ENCODE data around the gene GMDS.

The GMDS gene

DNA sequence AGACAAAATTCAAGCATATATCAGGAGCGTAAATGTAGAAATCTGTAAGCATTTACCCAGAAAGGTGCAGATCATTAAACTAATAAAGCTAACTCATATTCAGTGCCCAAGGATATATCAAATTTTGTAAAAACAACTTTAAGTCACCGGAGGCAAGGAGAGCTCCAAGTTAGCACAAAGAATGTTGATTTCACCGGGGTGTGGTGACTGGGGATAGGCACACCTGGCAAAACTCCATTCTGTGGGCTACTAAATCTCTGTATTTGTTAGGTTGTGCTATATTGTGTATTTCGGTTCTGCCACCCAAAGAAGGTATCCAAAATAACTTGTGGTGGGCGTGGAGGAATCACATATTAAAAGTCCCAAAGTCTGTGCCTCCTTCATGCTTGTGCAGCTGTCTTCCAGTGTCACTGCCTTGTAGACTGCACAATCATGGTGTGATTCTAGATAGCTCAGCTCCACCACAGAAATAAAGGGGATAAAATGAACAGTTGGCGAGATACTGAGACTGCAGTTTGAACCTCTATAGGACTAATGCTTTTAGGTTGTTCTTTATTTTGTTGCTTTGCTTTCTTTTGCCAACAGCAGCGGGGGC lies 111.6 kb downstream of the GMDS start:
- no peak for DNase-seq (ENCODE audit: low spot score)

DNA sequence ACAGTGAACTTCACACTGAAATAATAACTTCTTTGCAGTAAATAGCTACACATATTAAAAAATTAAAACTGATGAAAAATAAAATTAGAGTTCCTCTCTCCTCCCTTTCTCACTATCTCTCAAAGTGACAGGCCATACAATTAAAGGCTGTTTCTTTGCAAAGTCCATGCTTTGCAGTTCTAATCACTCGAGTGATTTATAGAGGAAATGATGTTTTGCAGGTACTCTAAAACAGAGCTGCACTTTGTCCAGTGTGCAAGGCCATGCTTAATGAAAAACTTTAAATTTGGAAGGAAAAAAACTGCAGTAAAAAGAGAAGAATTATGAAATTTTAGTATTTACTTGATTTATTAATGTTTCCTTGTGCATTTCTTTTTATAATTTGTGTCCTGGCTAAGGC lies 112.5 kb downstream of the GMDS start:
- no peak for DNase-seq (ENCODE audit: low spot score)

GRCh38 chr6:2132416-2132815 lies 113.0 kb downstream of the GMDS start:
- no peak for DNase-seq (ENCODE audit: low spot score)

GRCh38 chr6:2129182-2129621 lies 116.2 kb downstream of the GMDS start:
- no peak for DNase-seq (ENCODE audit: low spot score)

DNA sequence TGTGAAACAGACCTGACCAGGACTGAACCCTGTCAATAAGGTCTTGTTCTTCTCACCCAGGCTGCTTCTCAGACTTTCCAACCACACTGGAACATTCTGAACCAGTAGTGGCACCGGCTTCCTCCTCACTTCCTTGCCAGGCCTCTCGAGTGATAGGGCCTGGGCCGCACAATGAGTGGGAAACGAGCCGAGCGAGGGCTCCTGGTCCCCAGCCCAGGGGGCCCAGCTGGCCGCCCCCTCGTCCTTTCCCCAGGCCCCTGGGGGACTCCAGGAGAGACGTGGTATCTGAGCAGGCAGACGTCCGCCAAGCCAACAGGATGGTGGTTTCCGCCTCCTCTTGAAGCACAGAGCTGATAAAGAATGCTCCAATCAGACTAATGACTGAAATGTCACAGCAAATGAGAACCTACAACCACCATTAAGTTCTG lies 117.9 kb downstream of the GMDS start:
- DNase-seq (ENCODE audit: low spot score), result no peak

GRCh38 chr6:2126351-2126750 lies 119.1 kb downstream of the GMDS start:
- no peak for DNase-seq (ENCODE audit: low spot score)

DNA sequence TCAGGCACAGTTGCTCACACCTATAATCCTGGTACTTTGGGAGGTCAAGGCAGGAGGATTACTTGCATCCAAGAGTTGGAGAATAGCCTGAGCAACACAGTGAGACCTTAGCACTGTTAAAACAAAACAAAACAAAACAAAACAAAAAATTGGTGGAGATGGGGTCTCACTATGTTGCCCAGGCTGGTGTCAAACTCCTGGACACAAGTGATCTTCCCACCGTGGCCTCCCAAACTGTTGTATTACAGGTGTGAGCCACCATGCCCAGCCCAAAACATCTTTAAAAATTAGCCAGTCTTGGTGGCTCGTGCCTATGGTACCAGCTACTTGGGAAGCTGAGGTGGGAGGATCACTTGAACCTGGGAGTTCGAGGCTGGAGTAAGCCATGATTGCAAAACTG lies 120.2 kb downstream of the GMDS start:
- no peak for DNase-seq (ENCODE audit: low spot score)

GRCh38 chr6:2124260-2124709 lies 121.1 kb downstream of the GMDS start:
- no peak for DNase-seq (ENCODE audit: low spot score)

GRCh38 chr6:2120912-2121311 lies 124.5 kb downstream of the GMDS start:
- no peak for DNase-seq (ENCODE audit: low spot score)

- DNase-seq (ENCODE audit: low spot score), result no peak
These were observed 126.1 kb downstream of the GMDS start for GRCh38 chr6:2119275-2119674.

GRCh38 chr6:2118136-2118535 lies 127.3 kb downstream of the GMDS start:
- DNase-seq (ENCODE audit: low spot score), result no peak

GRCh38 chr6:2117447-2117846 lies 128.0 kb downstream of the GMDS start:
- no peak for DNase-seq (ENCODE audit: low spot score)

DNA sequence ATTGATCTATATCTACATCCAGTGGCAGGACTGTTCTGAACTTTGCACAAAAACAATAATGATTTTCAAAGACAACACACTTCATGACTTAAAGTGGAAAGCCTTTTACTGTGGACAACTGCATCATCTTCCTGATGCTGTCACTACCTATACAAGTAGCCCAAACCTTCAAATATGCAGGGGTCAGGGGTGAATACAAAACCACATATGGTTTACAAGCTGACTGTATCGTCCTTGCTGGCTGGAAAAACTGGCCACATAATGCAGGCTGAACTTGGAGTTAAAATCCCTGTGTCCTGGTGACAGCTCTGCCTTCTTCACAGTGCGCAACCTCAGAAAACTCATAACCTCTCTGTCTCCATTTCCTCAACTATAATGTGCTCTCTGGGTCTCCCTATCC lies 128.9 kb downstream of the GMDS start:
- DNase-seq (ENCODE audit: low spot score), result no peak

DNA sequence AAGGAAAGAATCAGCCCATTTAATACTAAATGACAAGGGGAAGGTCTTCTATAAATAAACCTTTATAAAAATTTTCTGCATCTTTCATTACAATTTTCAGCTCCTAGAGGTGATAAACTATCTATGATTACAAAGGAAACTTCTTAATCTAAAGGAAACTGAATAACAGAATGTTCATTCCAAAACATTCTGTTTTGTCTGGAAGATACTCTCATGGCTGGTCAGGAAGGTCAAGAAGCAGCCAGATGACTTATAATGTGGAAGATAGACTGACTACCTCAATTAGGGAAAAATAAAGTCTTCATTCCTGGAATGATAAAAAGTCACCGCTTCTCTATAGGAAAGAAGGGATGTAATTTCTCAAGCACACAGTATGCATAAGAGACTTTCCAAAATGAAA lies 131.3 kb downstream of the GMDS start:
- DNase-seq (ENCODE audit: low spot score), result no peak

DNA sequence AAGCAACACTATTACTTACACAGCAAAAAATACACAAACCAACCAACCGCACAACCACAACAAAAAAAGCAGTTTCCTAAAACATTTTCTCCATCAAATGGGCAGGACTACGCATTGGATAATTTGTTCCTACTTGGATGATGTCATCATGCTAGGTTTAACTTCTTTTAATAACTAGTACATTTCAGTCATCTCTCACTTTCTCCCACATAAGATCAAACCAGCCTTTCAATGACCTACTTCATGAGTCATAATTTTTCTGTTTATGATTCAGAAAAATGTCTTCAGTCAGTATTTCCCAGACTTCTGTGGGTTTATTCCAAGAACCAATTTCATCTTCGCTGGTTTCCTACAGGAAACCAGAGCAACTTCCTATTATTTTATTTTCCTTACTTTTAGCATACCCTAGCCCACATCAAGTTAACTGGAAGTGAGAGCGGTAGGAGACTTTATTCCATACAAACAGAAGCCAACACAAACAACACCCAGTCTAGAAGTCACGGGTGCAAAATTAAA lies 134.2 kb downstream of the GMDS start:
- peak; percentile 77 for DNase-seq (ENCODE audit: low spot score)

DNA sequence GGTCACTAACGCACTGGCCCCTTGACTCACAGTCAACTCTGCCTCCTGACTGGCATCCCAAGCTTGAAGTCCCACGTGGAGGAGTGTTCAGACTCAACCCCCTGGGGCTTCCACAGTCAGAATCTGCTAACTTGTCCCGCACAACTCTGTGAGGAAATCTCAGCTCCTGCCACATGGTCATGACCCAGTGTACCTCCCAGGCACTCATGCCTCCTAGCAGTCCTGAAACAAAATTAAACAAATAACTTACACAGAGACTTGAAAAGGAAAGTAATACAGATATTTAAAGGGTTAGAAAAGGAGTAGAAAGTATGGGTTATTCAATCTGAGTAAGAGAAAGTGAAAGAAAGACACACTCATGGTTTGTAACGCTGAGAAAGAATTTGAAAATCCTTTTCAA lies 134.9 kb downstream of the GMDS start:
- no peak for DNase-seq (ENCODE audit: low spot score)

- no peak for DNase-seq (ENCODE audit: low spot score)
These were observed 135.6 kb downstream of the GMDS start for GRCh38 chr6:2109796-2110195.

- no peak for DNase-seq (ENCODE audit: low spot score)
These were observed 136.6 kb downstream of the GMDS start for GRCh38 chr6:2108700-2109306.

- no peak for DNase-seq (ENCODE audit: low spot score)
These were observed 140.9 kb downstream of the GMDS start for GRCh38 chr6:2104524-2104880.

GRCh38 chr6:2103765-2104523 lies 141.5 kb downstream of the GMDS start:
- peak; percentile 81 for DNase-seq (ENCODE audit: low spot score)

GRCh38 chr6:2102966-2103365 lies 142.4 kb downstream of the GMDS start:
- DNase-seq (ENCODE audit: low spot score), result no peak

GRCh38 chr6:2102316-2102883 lies 143.0 kb downstream of the GMDS start:
- DNase-seq (ENCODE audit: low spot score), result no peak

GRCh38 chr6:2101213-2101612 lies 144.2 kb downstream of the GMDS start:
- DNase-seq (ENCODE audit: low spot score), result no peak
